HPDE6-E6E7 (cell line): ENCODE data around the gene SPRR1B.
"Not testable (repeated sequence)": the region's sequence is repeated elsewhere in the genome, so short reads cannot be mapped to it uniquely, and the experiment has no call there.

Experiments used
- DNase-seq: peaks from one replicate; pipeline ENCODE4 v3.0.0; 2011; ENCODE audit warnings: missing footprints; ENCODE audit errors: extremely low spot score

Gene SPRR1B

GRCh38 chr1:153030895-153031294, at the start of gene SPRR1B:
Gene SPRR1B (plus strand): TSS chr1:153031203. CDS start chr1:153032346, 1,143 bp downstream.
- peak; percentile 64 for DNase-seq

GRCh38 chr1:152982076-152982475, 48.9 kb upstream of the SPRR1B start:
- no peak for DNase-seq

- DNase-seq, result no peak
Observed at GRCh38 chr1:152983234-152983633, 47.8 kb upstream of the SPRR1B start.

- peak; percentile 49 for DNase-seq
Observed at GRCh38 chr1:152983743-152984142, 47.3 kb upstream of the SPRR1B start, which contains the start of gene SPRR1A. Gene SPRR1A (plus strand): TSS chr1:152984081. CDS start chr1:152985231, 1,150 bp downstream.

GRCh38 chr1:152986578-152986977, 44.4 kb upstream of the SPRR1B start:
- DNase-seq, result no peak

- no peak for DNase-seq
Observed at GRCh38 chr1:152993186-152993585, 37.8 kb upstream of the SPRR1B start.

- DNase-seq, result no peak
Observed at GRCh38 chr1:152995842-152996241, 35.2 kb upstream of the SPRR1B start.

GRCh38 chr1:152996633-152997400, 34.2 kb upstream of the SPRR1B start:
- DNase-seq, result no peak

GRCh38 chr1:152997901-152998300, 33.1 kb upstream of the SPRR1B start:
- no peak for DNase-seq

- DNase-seq, result no peak
Observed at GRCh38 chr1:152998476-152998875, 32.5 kb upstream of the SPRR1B start.

GRCh38 chr1:152999818-153000217, 31.2 kb upstream of the SPRR1B start:
- DNase-seq, result no peak

GRCh38 chr1:153000294-153000693, 30.7 kb upstream of the SPRR1B start:
- DNase-seq, result no peak

- no peak for DNase-seq
Observed at GRCh38 chr1:153001382-153001781, 29.6 kb upstream of the SPRR1B start, which contains the start of gene SPRR3. Gene SPRR3 (plus strand): TSS chr1:153001749. CDS start chr1:153003021, 1,272 bp downstream.

- not testable (repeated sequence) for DNase-seq
Observed at GRCh38 chr1:153011235-153011758, 19.7 kb upstream of the SPRR1B start.

GRCh38 chr1:153021829-153022228, 9.2 kb upstream of the SPRR1B start:
- not testable (repeated sequence) for DNase-seq

GRCh38 chr1:153022340-153022739, 8.7 kb upstream of the SPRR1B start:
- DNase-seq, result not testable (repeated sequence)

GRCh38 chr1:153023109-153023508, 7.9 kb upstream of the SPRR1B start:
- DNase-seq, result no peak

GRCh38 chr1:153024413-153024812, 6.6 kb upstream of the SPRR1B start:
- DNase-seq, result no peak

GRCh38 chr1:153025797-153026196, 5.2 kb upstream of the SPRR1B start:
- DNase-seq, result peak; percentile 36

- DNase-seq, result no peak
Observed at GRCh38 chr1:153028766-153029165, 2.2 kb upstream of the SPRR1B start.

GRCh38 chr1:153032073-153032472, 1.1 kb downstream of the SPRR1B start:
- DNase-seq, result no peak

GRCh38 chr1:153032677-153033308, 1.8 kb downstream of the SPRR1B start:
- DNase-seq, result peak; percentile 84

- DNase-seq, result no peak
Observed at GRCh38 chr1:153035211-153035610, 4.2 kb downstream of the SPRR1B start.
